ENCODE data around the gene ARRB2. TPM values are rescaled to one million over a fixed set of nuclear protein-coding genes. Genes with fewer than 3 reads are reported as not detected.

ARRB2 gene
- total and polyA plus RNA-seq, 2 of the 13 experiments (the other 11 are each of a cell fraction or from before 2014, with no cell fraction given): 21.5 to 49.2 TPM

DNA sequence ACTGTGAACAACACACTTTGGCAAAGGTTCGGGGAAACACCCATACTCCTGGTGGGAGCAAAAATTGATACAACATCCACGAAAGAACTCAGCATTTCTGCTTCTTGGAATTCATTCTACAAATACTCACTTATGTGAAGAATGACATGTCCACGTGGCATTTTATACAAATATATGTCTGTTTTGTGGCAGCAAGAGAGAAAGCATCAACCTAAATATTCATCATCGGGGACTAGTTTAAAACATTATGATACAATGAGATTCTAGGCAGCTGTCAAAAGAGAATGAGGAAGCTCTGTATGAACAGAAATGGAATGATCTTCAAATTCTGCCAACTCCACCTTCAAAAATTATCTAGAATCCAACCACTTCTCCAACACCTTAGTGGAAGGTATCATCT, 43.3 kb upstream of the ARRB2 start:
- no TSS peak for BruUV-seq (replicated peaks)
- in situ Hi-C loops (cut with HindIII; ENCODE audit: extremely low pct_ligation_motif_present, low pct_unique_long_range_greater_than_20kb) (no loop called here), intact Hi-C loops (cut with micrococcal nuclease; ENCODE audit: unreplicated experiment) (no loop called here)
- ATAC-seq (no peak), FAIRE-seq (no peak), DNase-seq (ENCODE audit: low spot score) (no peak)
- ChIA-PET POLR2A (no interaction called here), CTCF (ENCODE audit: low intra/inter-chr PET ratio, low total read pairs) (no interaction called here)
- Histone ChIP-seq H3K4me3 (replicated peaks in 1 of 3; ENCODE audit: insufficient read depth in 1 of 3, low read depth in 2 of 3, low read length in 3 of 3) (no peak overlapping the region), H3K4me1 (ENCODE audit: insufficient read depth, low read length) (peaks cover 10% of the 10 kb centered on the region; the same call in 1 of the 2 replicates), H3K36me3 (replicated peaks in 1 of 2; ENCODE audit: control insufficient read depth in 1 of 2, insufficient read depth in 2 of 2, low read length in 2 of 2) (peaks cover 11 to 13% of the 10 kb centered on the region in 2 experiments; a peak in 4 of 5 replicates), H4K20me1 (ENCODE audit: insufficient read depth, low read length) (no peaks in the 10 kb centered on the region), H3K27me3 (ENCODE audit: control insufficient read depth in 1 of 2, insufficient read depth in 2 of 2, low read length in 2 of 2) (peaks cover 0 to 16% of the 10 kb centered on the region in 2 experiments; a peak in 2 of 5 replicates), H3K4me2 (ENCODE audit: low read depth, low read length) (no peak overlapping the region), H3K9me3 (ENCODE audit: low read length) (no peaks in the 10 kb centered on the region), H3K79me2 (ENCODE audit: insufficient read depth, low read length) (no peaks in the 10 kb centered on the region), H3K9ac (ENCODE audit: insufficient read depth, low read depth, low read length) (no peak overlapping the region), H2AFZ (ENCODE audit: low read length) (no peak overlapping the region), H3K27ac (ENCODE audit: extremely low read length, insufficient read depth, low read length) (no peak overlapping the region)
- TF ChIP-seq, protein P1, sequence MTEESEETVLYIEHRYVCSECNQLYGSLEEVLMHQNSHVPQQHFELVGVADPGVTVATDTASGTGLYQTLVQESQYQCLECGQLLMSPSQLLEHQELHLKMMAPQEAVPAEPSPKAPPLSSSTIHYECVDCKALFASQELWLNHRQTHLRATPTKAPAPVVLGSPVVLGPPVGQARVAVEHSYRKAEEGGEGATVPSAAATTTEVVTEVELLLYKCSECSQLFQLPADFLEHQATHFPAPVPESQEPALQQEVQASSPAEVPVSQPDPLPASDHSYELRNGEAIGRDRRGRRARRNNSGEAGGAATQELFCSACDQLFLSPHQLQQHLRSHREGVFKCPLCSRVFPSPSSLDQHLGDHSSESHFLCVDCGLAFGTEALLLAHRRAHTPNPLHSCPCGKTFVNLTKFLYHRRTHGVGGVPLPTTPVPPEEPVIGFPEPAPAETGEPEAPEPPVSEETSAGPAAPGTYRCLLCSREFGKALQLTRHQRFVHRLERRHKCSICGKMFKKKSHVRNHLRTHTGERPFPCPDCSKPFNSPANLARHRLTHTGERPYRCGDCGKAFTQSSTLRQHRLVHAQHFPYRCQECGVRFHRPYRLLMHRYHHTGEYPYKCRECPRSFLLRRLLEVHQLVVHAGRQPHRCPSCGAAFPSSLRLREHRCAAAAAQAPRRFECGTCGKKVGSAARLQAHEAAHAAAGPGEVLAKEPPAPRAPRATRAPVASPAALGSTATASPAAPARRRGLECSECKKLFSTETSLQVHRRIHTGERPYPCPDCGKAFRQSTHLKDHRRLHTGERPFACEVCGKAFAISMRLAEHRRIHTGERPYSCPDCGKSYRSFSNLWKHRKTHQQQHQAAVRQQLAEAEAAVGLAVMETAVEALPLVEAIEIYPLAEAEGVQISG (CRISPR knock-in tag; IDR thresholded peaks at IDR 0.05): no peak
- 91% methylated on average over 4 of the region's 4 CpGs for WGBS (ENCODE audit: low lambda C conversion rate)

DNA sequence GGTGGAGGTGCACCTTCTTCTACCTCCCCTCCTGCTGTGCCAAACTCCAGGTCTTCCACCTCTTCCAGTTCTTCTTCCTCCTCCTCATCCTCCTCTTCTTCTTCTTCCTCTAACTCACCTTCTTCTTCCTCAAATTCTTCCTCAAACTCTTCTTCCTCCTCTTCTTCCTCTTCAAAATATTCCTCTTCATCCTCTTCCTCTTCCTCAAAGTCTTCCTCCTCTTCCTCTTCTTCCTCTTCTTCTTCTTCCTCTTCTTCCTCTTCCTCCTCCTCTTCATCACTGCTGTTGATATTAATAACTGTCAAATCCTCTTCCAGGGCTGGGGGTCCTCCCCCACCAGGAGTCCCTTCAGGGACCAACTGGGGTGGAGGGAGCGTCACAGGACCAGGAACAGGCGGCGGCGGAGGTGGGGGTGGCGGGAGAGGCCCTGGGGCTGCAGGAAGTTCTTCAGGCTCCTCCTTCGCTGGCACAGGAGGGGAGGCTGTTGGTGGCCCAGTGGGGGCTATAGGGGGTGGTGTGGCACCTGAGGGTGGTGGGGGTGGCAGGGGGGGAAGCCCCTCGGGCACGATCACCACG, 38.3 kb upstream of the ARRB2 start:
- TF ChIP-seq SMAD9 (CRISPR knock-in tag; IDR thresholded peaks at IDR 0.05): no peak
- TF ChIP-seq MEF2D (CRISPR knock-in tag; IDR thresholded peaks at IDR 0.05): no peak
- TF ChIP-seq ZNF34 (CRISPR knock-in tag; IDR thresholded peaks at IDR 0.05; ENCODE audit: borderline replicate concordance): no peak
- no peak for ATAC-seq

More for the DNA sequence above, 38.3 kb upstream of the ARRB2 start:
- intact Hi-C loops (cut with micrococcal nuclease; ENCODE audit: unreplicated experiment) (no loop called here), in situ Hi-C loops (cut with HindIII; ENCODE audit: extremely low pct_ligation_motif_present, low pct_unique_long_range_greater_than_20kb) (no loop called here)
- Histone ChIP-seq H2AFZ (ENCODE audit: low read length) (no peak overlapping the region), H3K9me3 (ENCODE audit: low read length) (no peaks in the 10 kb centered on the region), H3K36me3 (replicated peaks in 1 of 2; ENCODE audit: control insufficient read depth in 1 of 2, insufficient read depth in 2 of 2, low read length in 2 of 2) (peaks cover 48 to 60% of the 10 kb centered on the region in 2 experiments; a peak in 4 of 5 replicates), H4K20me1 (ENCODE audit: insufficient read depth, low read length) (no peaks in the 10 kb centered on the region), H3K4me1 (ENCODE audit: insufficient read depth, low read length) (no peaks in the 10 kb centered on the region), H3K27ac (ENCODE audit: extremely low read length, insufficient read depth, low read length) (no peak overlapping the region), H3K79me2 (ENCODE audit: insufficient read depth, low read length) (no peaks in the 10 kb centered on the region), H3K4me3 (replicated peaks in 1 of 3; ENCODE audit: insufficient read depth in 1 of 3, low read depth in 2 of 3, low read length in 3 of 3) (no peak overlapping the region), H3K9ac (ENCODE audit: insufficient read depth, low read depth, low read length) (no peak overlapping the region), H3K4me2 (ENCODE audit: low read depth, low read length) (no peak overlapping the region), H3K27me3 (ENCODE audit: control insufficient read depth in 1 of 2, insufficient read depth in 2 of 2, low read length in 2 of 2) (no peaks in the 10 kb centered on the region)
- ChIA-PET CTCF (ENCODE audit: low intra/inter-chr PET ratio, low total read pairs) (no interaction called here), POLR2A (no interaction called here)
- DNase-seq (ENCODE audit: low spot score) (no peak), FAIRE-seq (no peak)
- WGBS (ENCODE audit: low lambda C conversion rate): 97% methylated on average over 9 of the region's 9 CpGs
- no TSS peak for BruUV-seq (replicated peaks)

All from HepG2 (cell line).